ENCODE results near the gene ASTN1.

- TF ChIP-seq EZH2phosphoT487 (IDR thresholded peaks at IDR 0.05; ENCODE audit: borderline replicate concordance) (no peak), CTCF (conservative IDR thresholded peaks at IDR 0.05; ENCODE audit: low read length) (no peak)
Measured at GRCh38 chr1:176837708-176838107, 326.8 kb downstream of the ASTN1 start.

Data from Loucy (cell line).